ENCODE data around the gene KIFBP.

KIFBP gene

GRCh38 chr10:69065406-69066361, 77.1 kb downstream of the KIFBP start:
- H3K36me3 Mint-ChIP-seq: no peaks in the 10 kb centered on the region
- H3K4me3 Mint-ChIP-seq: no peak overlapping the region
- ATAC-seq (ENCODE audit: low read depth): peak; percentile 37
- H3K9me3 Mint-ChIP-seq: no peaks in the 10 kb centered on the region
- DNase-seq (ENCODE audit: low spot score in 2 of 2): no peak
- no peaks in the 10 kb centered on the region for H3K27me3 Mint-ChIP-seq
- no peak overlapping the region for H3K27ac Mint-ChIP-seq
- peaks cover 14% of the 10 kb centered on the region for H3K4me1 Mint-ChIP-seq
